ENCODE results near the gene CMIP.

- TF ChIP-seq EZH2 (IDR thresholded peaks at IDR 0.05; ENCODE audit: low read length, unreplicated experiment) (no peak), CTCF (conservative IDR thresholded peaks at IDR 0.05; ENCODE audit: low read depth, low read length) (no peak)
Observed at GRCh38 chr16:81419806-81420205, 24.8 kb upstream of the CMIP start.
